G401.6 (cell line): ENCODE results near the gene KLHDC8A.
A peak's percentile ranks its signal among the peaks of the same experiment; 100 is the strongest.
"Not testable (repeated sequence)": the region's sequence is repeated elsewhere in the genome, so short reads cannot be mapped to it uniquely, and the experiment has no call there.

Experiments used
- FAIRE-seq: peaks from 2 replicates; lab custom pipeline; 2012; peaks lifted over from hg19 to GRCh38; lab: Jason Lieb, UNC

Gene KLHDC8A

GRCh38 chr1:205356440-205357139 is at the start of gene KLHDC8A:
Gene KLHDC8A, minus strand, starts transcription at chr1:205356922. Its CDS starts 13,318 bp downstream, at chr1:205343604.
- FAIRE-seq = no peak

GRCh38 chr1:205406252-205406651 is 49.5 kb upstream of the KLHDC8A start:
- FAIRE-seq = not testable (repeated sequence)

- FAIRE-seq = not testable (repeated sequence)
Observed at GRCh38 chr1:205404484-205404883, 47.8 kb upstream of the KLHDC8A start.

- no peak for FAIRE-seq
Observed at GRCh38 chr1:205398586-205398985, 41.9 kb upstream of the KLHDC8A start.

- peak; percentile 94 for FAIRE-seq
Observed at GRCh38 chr1:205396967-205397616, 40.4 kb upstream of the KLHDC8A start.

GRCh38 chr1:205395616-205396015 is 38.9 kb upstream of the KLHDC8A start:
- FAIRE-seq = no peak

GRCh38 chr1:205392650-205393049 is 35.9 kb upstream of the KLHDC8A start:
- FAIRE-seq = no peak

GRCh38 chr1:205391386-205391785 is 34.7 kb upstream of the KLHDC8A start:
- no peak for FAIRE-seq

GRCh38 chr1:205387845-205388244 is 31.1 kb upstream of the KLHDC8A start:
- FAIRE-seq = no peak

GRCh38 chr1:205382990-205383389 is 26.3 kb upstream of the KLHDC8A start:
- FAIRE-seq = not testable (repeated sequence)

- no peak for FAIRE-seq
Observed at GRCh38 chr1:205382561-205382960, 25.8 kb upstream of the KLHDC8A start.

GRCh38 chr1:205381305-205381704 is 24.6 kb upstream of the KLHDC8A start:
- FAIRE-seq = no peak

- no peak for FAIRE-seq
Observed at GRCh38 chr1:205380882-205381281, 24.2 kb upstream of the KLHDC8A start.

- no peak for FAIRE-seq
Observed at GRCh38 chr1:205379056-205379455, 22.3 kb upstream of the KLHDC8A start.

GRCh38 chr1:205377355-205377754 is 20.6 kb upstream of the KLHDC8A start:
- no peak for FAIRE-seq

- FAIRE-seq = no peak
Observed at GRCh38 chr1:205376739-205377138, 20.0 kb upstream of the KLHDC8A start.

GRCh38 chr1:205375835-205376545 is 19.3 kb upstream of the KLHDC8A start:
- FAIRE-seq = no peak

GRCh38 chr1:205374210-205375078 is 17.7 kb upstream of the KLHDC8A start:
- no peak for FAIRE-seq

- no peak for FAIRE-seq
Observed at GRCh38 chr1:205373798-205374175, 17.1 kb upstream of the KLHDC8A start.

- no peak for FAIRE-seq
Observed at GRCh38 chr1:205373022-205373797, 16.5 kb upstream of the KLHDC8A start.

- FAIRE-seq = no peak
Observed at GRCh38 chr1:205371871-205372660, 15.3 kb upstream of the KLHDC8A start.
